Hematopoietic multipotent progenitor cell treated with erythropoietin and hydrocortisone succinate and interleukin-3 and kit ligand, for 17 days (in vitro differentiated cells): ENCODE results near the gene DBX1.
"Not testable (repeated sequence)": the region's sequence is repeated elsewhere in the genome, so short reads cannot be mapped to it uniquely, and the experiment has no call there.

Experiments
- DNase-seq: peaks from one replicate; pipeline ENCODE4 v3.0.0-alpha.2; 2015; ENCODE audit warnings: low spot score

Gene DBX1

GRCh38 chr11:20161230-20161918, 1.1 kb upstream of the DBX1 start:
- DNase-seq, result no peak

- no peak for DNase-seq
Measured at GRCh38 chr11:20159466-20160381, 551 bp downstream of the DBX1 start.

GRCh38 chr11:20158597-20159257, 1.5 kb downstream of the DBX1 start:
- no peak for DNase-seq

GRCh38 chr11:20157728-20158127, 2.5 kb downstream of the DBX1 start:
- DNase-seq, result no peak

GRCh38 chr11:20156876-20157613, 3.2 kb downstream of the DBX1 start:
- DNase-seq, result no peak

GRCh38 chr11:20156280-20156875, 3.9 kb downstream of the DBX1 start:
- no peak for DNase-seq

GRCh38 chr11:20155683-20156279, 4.5 kb downstream of the DBX1 start:
- DNase-seq, result no peak

- DNase-seq, result no peak
Measured at GRCh38 chr11:20154381-20154780, 5.9 kb downstream of the DBX1 start.

GRCh38 chr11:20138707-20139106, 21.6 kb downstream of the DBX1 start:
- no peak for DNase-seq

GRCh38 chr11:20137637-20138036, 22.6 kb downstream of the DBX1 start:
- no peak for DNase-seq

GRCh38 chr11:20134991-20135736, 25.1 kb downstream of the DBX1 start:
- no peak for DNase-seq

GRCh38 chr11:20132667-20133039, 27.6 kb downstream of the DBX1 start:
- no peak for DNase-seq

GRCh38 chr11:20131788-20132666, 28.2 kb downstream of the DBX1 start:
- DNase-seq, result peak; percentile 51

- DNase-seq, result no peak
Measured at GRCh38 chr11:20129665-20130064, 30.6 kb downstream of the DBX1 start.

GRCh38 chr11:20128528-20128825, 31.8 kb downstream of the DBX1 start:
- not testable (repeated sequence) for DNase-seq

- peak; percentile 69 for DNase-seq
Measured at GRCh38 chr11:20127671-20128527, 32.4 kb downstream of the DBX1 start.

GRCh38 chr11:20126724-20127123, 33.6 kb downstream of the DBX1 start:
- DNase-seq, result no peak

- no peak for DNase-seq
Measured at GRCh38 chr11:20125927-20126326, 34.3 kb downstream of the DBX1 start.

GRCh38 chr11:20122131-20122530, 38.1 kb downstream of the DBX1 start:
- no peak for DNase-seq
